Neural progenitor cell (in vitro differentiated cells): Measurements from ENCODE around the gene RBCK1. TPM values are rescaled to one million over a fixed set of nuclear protein-coding genes. Genes with fewer than 3 reads are reported as not detected.

Experiments
- DNase-seq: peaks from one replicate; pipeline ENCODE4 v3.0.0-alpha.2; 2016; ENCODE audit warnings: low spot score
- H2AFZ ChIP-seq: fragments of 200-600 bp; sonication (generic); replicated peaks from 2 replicates; pipeline ENCODE4 v1.6.1; 2016; ENCODE audit warnings: antibody characterized with exemption
- H3F3A ChIP-seq: fragments of 200-600 bp; sonication (generic); 2 replicates; pipeline ENCODE4 v1.6.1; 2016; ENCODE audit warnings: antibody characterized with exemption, low read depth
- H3K27ac ChIP-seq: fragments of 200-600 bp; sonication (generic); 2 replicates; pipeline ENCODE4 v1.5.1; 2016; ENCODE audit warnings: mild to moderate bottlenecking
- H3K27me3 ChIP-seq: fragments of 200-600 bp; sonication (generic); 2 replicates; pipeline ENCODE4 v1.6.1; 2016; ENCODE audit warnings: mild to moderate bottlenecking, moderate library complexity
- H3K36me3 ChIP-seq: fragments of 200-600 bp; sonication (generic); 2 replicates; pipeline ENCODE4 v1.5.1; 2016
- H3K4me1 ChIP-seq: fragments of 200-600 bp; sonication (generic); 2 replicates; pipeline ENCODE4 v1.6.1; 2016; ENCODE audit warnings: mixed run types
- H3K4me2 ChIP-seq: fragments of 200-600 bp; sonication (generic); 2 replicates; pipeline ENCODE4 v1.6.1; 2016
- H3K4me3 ChIP-seq: fragments of 200-600 bp; sonication (generic); 2 replicates; pipeline ENCODE4 v1.5.1; 2016
- H3K79me2 ChIP-seq: fragments of 200-600 bp; sonication (generic); 2 replicates; pipeline ENCODE4 v1.6.1; 2016; ENCODE audit warnings: low read depth
- H3K9ac ChIP-seq: fragments of 200-600 bp; sonication (generic); 2 replicates; pipeline ENCODE4 v1.6.1; 2016
- H3K9me3 ChIP-seq: fragments of 200-600 bp; sonication (generic); 2 replicates; pipeline ENCODE4 v1.5.1; 2016; ENCODE audit warnings: low read depth
- H4K20me1 ChIP-seq: fragments of 200-600 bp; sonication (generic); 2 replicates; pipeline ENCODE4 v1.6.1; 2016; ENCODE audit warnings: low read depth
- H3K27ac Mint-ChIP-seq: 3 replicates; pipeline ENCODE4 v1.8.0; 2021; ENCODE audit warnings: mixed read lengths
- H3K27me3 Mint-ChIP-seq: 2 replicates; pipeline ENCODE4 v1.8.0; 2022; ENCODE audit warnings: low read depth, mild to moderate bottlenecking, inconsistent platforms, moderate library complexity, mixed read lengths; ENCODE audit not compliant: insufficient read depth
- H3K36me3 Mint-ChIP-seq: 3 replicates; pipeline ENCODE4 v1.8.0; 2021; ENCODE audit warnings: mixed read lengths
- H3K4me1 Mint-ChIP-seq: 3 replicates; pipeline ENCODE4 v1.8.0; 2021; ENCODE audit warnings: mixed read lengths
- H3K4me3 Mint-ChIP-seq: 3 replicates; pipeline ENCODE4 v1.8.0; 2021; ENCODE audit warnings: mild to moderate bottlenecking, moderate library complexity, mixed read lengths
- H3K9me3 Mint-ChIP-seq: 3 replicates; pipeline ENCODE4 v1.8.0; 2020; ENCODE audit warnings: mixed read lengths
- CTCF ChIP-seq: fragments of 200-600 bp; sonication (generic); IDR thresholded peaks from 2 replicates; pipeline ENCODE4 v1.5.1; 2017; ENCODE audit warnings: antibody characterized with exemption, mild to moderate bottlenecking
- EZH2 ChIP-seq: fragments of 200-600 bp; sonication (generic); IDR thresholded peaks from 2 replicates; pipeline ENCODE4 v1.6.1; 2017; ENCODE audit warnings: antibody characterized with exemption, mild to moderate bottlenecking, moderate library complexity
- EZH2phosphoT487 ChIP-seq: fragments of 200-600 bp; sonication (generic); IDR thresholded peaks from 2 replicates; pipeline ENCODE4 v1.6.1; 2017; ENCODE audit warnings: antibody characterized with exemption
- total RNA-seq: library from RNA; depleted of rRNA; stranded (reverse); fragments of >200 nt; gene quantifications from 2 replicates; pipeline ENCODE4 v1.2.3, GENCODE V29; 2015; ENCODE audit warnings: low replicate concordance

The RBCK1 gene
- total RNA-seq, 1 donor from 2014 or later = 24.3 TPM

GRCh38 chr20:366041-366718 lies 41.9 kb upstream of the RBCK1 start:
- H3K4me1 Mint-ChIP-seq = peaks cover 16% of the 10 kb centered on the region

GRCh38 chr20:366719-367485 lies 41.2 kb upstream of the RBCK1 start:
- H3K79me2 ChIP-seq = no peaks in the 10 kb centered on the region
- no peak overlapping the region for H3K9ac ChIP-seq
- Mint-ChIP-seq H3K9me3 (peaks cover 3% of the 10 kb centered on the region), H3K36me3 (no peaks in the 10 kb centered on the region), H3K27me3 (peaks cover 10% of the 10 kb centered on the region), H3K4me3 (no peak overlapping the region), H3K4me1 (peaks cover 11% of the 10 kb centered on the region), H3K27ac (peak overlapping the region; percentile 80)
- H3K4me2 ChIP-seq = no peak overlapping the region
- H3K36me3 ChIP-seq = no peaks in the 10 kb centered on the region
- no peak for DNase-seq
- no peak overlapping the region for H3K4me3 ChIP-seq
- no peaks in the 10 kb centered on the region for H4K20me1 ChIP-seq
- H3K4me1 ChIP-seq = no peaks in the 10 kb centered on the region
- H3K27ac ChIP-seq = no peak overlapping the region
- no peaks in the 10 kb centered on the region for H3K27me3 ChIP-seq
- H2AFZ ChIP-seq = no peak overlapping the region
- H3K9me3 ChIP-seq = no peaks in the 10 kb centered on the region
- no peaks in the 10 kb centered on the region for H3F3A ChIP-seq
- TF ChIP-seq CTCF = no peak
- TF ChIP-seq EZH2 = no peak
- TF ChIP-seq EZH2phosphoT487 = no peak

More at GRCh38 chr20:366041-366718, 41.9 kb upstream of the RBCK1 start:
- Mint-ChIP-seq H3K36me3 (no peaks in the 10 kb centered on the region), H3K27ac (no peak overlapping the region), H3K4me3 (no peak overlapping the region), H3K9me3 (peaks cover 3% of the 10 kb centered on the region), H3K27me3 (peaks cover 10% of the 10 kb centered on the region)
- Histone ChIP-seq H3K4me3 (no peak overlapping the region), H4K20me1 (no peaks in the 10 kb centered on the region), H3K79me2 (no peaks in the 10 kb centered on the region), H3K36me3 (no peaks in the 10 kb centered on the region), H3K4me2 (no peak overlapping the region), H3F3A (no peaks in the 10 kb centered on the region), H3K4me1 (no peaks in the 10 kb centered on the region), H3K9me3 (no peaks in the 10 kb centered on the region), H2AFZ (no peak overlapping the region), H3K9ac (no peak overlapping the region), H3K27me3 (no peaks in the 10 kb centered on the region), H3K27ac (no peak overlapping the region)
- DNase-seq = no peak
- TF ChIP-seq CTCF = no peak
- no peak for TF ChIP-seq EZH2
- TF ChIP-seq EZH2phosphoT487 = no peak

- DNase-seq = no peak
- Mint-ChIP-seq H3K4me3 (no peak overlapping the region), H3K27ac (peak overlapping the region; percentile 80), H3K27me3 (peaks cover 7% of the 10 kb centered on the region), H3K36me3 (no peaks in the 10 kb centered on the region), H3K9me3 (peaks cover 3% of the 10 kb centered on the region), H3K4me1 (peaks cover 11% of the 10 kb centered on the region)
- Histone ChIP-seq H3K4me2 (no peak overlapping the region), H3K9ac (no peak overlapping the region), H3K36me3 (no peaks in the 10 kb centered on the region), H3K27ac (no peak overlapping the region), H3K9me3 (no peaks in the 10 kb centered on the region), H4K20me1 (no peaks in the 10 kb centered on the region), H3K4me1 (no peaks in the 10 kb centered on the region), H3K4me3 (no peak overlapping the region), H2AFZ (no peak overlapping the region), H3K27me3 (no peaks in the 10 kb centered on the region), H3K79me2 (no peaks in the 10 kb centered on the region), H3F3A (no peaks in the 10 kb centered on the region)
- TF ChIP-seq CTCF (no peak), EZH2 (no peak), EZH2phosphoT487 (no peak)
Observed at GRCh38 chr20:367486-367887, 40.6 kb upstream of the RBCK1 start.
